Small intestine (tissue), 7 donors: ENCODE data around the gene DLL1. TPM values are rescaled to one million over a fixed set of nuclear protein-coding genes. Genes with fewer than 3 reads are reported as not detected.
"Not testable (repeated sequence)": the region's sequence is repeated elsewhere in the genome, so short reads cannot be mapped to it uniquely, and the experiment has no call there.

Source experiments
- DNase-seq, 2 donors: peaks; one replicate each; pipeline versions ENCODE4 v3.0.0 to v3.0.0-alpha.2; 2013
- FAIRE-seq: peaks from 2 replicates; lab custom pipeline; 2012; peaks lifted over from hg19 to GRCh38; lab: Jason Lieb, UNC
- H3K27ac ChIP-seq, 3 donors: one replicate each; pipeline ENCODE4 v1.5.1; 2013; ENCODE audit warnings: low read length in 2 of 3, mild to moderate bottlenecking in 2 of 3, control low read depth in 1 of 3, inconsistent platforms in 1 of 3, low read depth in 1 of 3, moderate library complexity in 1 of 3
- H3K27me3 ChIP-seq, 3 donors: one replicate each; pipeline ENCODE4 v1.6.1; 2013; ENCODE audit warnings: low read length in 3 of 3, inconsistent platforms in 1 of 3; ENCODE audit not compliant: control insufficient read depth in 3 of 3, insufficient read depth in 3 of 3
- H3K36me3 ChIP-seq, 3 donors: one replicate each; pipeline ENCODE4 v1.6.1; 2013; ENCODE audit warnings: low read length in 3 of 3, inconsistent platforms in 1 of 3, low read depth in 1 of 3, mild to moderate bottlenecking in 1 of 3, moderate library complexity in 1 of 3; ENCODE audit not compliant: control insufficient read depth in 3 of 3, insufficient read depth in 2 of 3
- H3K4me1 ChIP-seq, 3 donors: one replicate each; pipeline ENCODE4 v1.6.1; 2013; ENCODE audit warnings: low read length in 2 of 3, inconsistent platforms in 1 of 3, low read depth in 1 of 3, mild to moderate bottlenecking in 1 of 3, moderate library complexity in 1 of 3; ENCODE audit not compliant: control insufficient read depth in 3 of 3, insufficient read depth in 2 of 3
- H3K4me3 ChIP-seq, 3 donors: one replicate each; pipeline ENCODE4 v1.5.1; 2013; ENCODE audit warnings: low read length in 3 of 3, control low read depth in 1 of 3, inconsistent platforms in 1 of 3, low read depth in 1 of 3, mild to moderate bottlenecking in 1 of 3, moderate library complexity in 1 of 3
- H3K9me3 ChIP-seq, 2 donors: one replicate each; pipeline ENCODE4 v1.6.1; 2013; ENCODE audit warnings: low read depth in 1 of 2, low read length in 1 of 2; ENCODE audit not compliant: control insufficient read depth in 2 of 2, insufficient read depth in 1 of 2
- WGBS, 3 donors: extraction: QIAGEN DNeasy Blood & Tissue Kit; methylation state at CpG; one replicate each; pipeline ENCODE4 v1.1.7; 2013; 5-methylcytosine and 5-hydroxymethylcytosine counted together
- polyA plus RNA-seq, 4 donors: library from polyadenylated mRNA; stranded (reverse) in 3 of 4; unstranded in 1 of 4; fragments of 200-250 nt in 3 of 4; fragments of 120-200 nt in 1 of 4; gene quantifications; one replicate each; pipeline versions ENCODE4 v1.2.1 to v1.2.3, GENCODE V29; 2013
- donor health status: healthy with polysubstance abuse.
- donor health status: control.
- donor health status: control.
- donor health status: Bipolar disorder and iron deficiency.
- donor health status: healthy.

The DLL1 gene
- polyA plus RNA-seq, 4 donors: 0.81 to 33.4 (median 9.1) TPM

- 92 to 95% (median 93%) methylated on average over 12 of the region's 12 CpGs for WGBS, 3 donors
- DNase-seq, H3K9me3 ChIP-seq, H3K4me3 ChIP-seq, H3K36me3 ChIP-seq, FAIRE-seq, H3K27ac ChIP-seq, H3K27me3 ChIP-seq: not testable (repeated sequence)
- peaks cover 0 to 26% (median 0%) of the 10 kb centered on the region in 3 donors for H3K4me1 ChIP-seq
Observed at GRCh38 chr6:170264644-170265043, 26.2 kb downstream of the DLL1 start.

DNA sequence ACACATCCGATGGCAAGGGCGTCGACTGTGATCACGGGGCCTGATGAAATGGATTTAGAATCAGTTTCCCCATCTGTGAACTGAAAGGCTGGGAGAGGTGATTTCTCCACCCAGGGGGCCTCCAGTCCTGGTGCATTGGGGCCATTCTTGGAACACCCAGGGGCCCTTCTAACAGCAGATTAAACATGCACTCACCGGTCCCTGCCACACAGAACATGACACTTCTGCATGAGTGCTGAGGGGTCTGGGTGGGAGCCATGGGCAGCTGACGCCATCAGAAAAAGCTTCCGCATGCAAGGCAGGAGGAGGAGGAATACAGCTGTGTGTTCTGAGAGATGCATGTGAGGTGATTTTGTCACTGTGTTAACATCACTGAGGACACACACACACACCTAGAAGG lies 26.8 kb downstream of the DLL1 start:
- H3K9me3 ChIP-seq: no peaks in the 10 kb centered on the region
- no peak for FAIRE-seq
- WGBS, 3 donors: 91 to 94% (median 92%) methylated on average over 7 of the region's 7 CpGs

GRCh38 chr6:170263410-170263809 lies 27.5 kb downstream of the DLL1 start:
- Histone ChIP-seq H3K27me3 (no peaks in the 10 kb centered on the region), H3K9me3 (no peaks in the 10 kb centered on the region), H3K27ac (no peak overlapping the region), H3K36me3 (no peaks in the 10 kb centered on the region), H3K4me3 (no peak overlapping the region), H3K4me1 (peaks cover 0 to 20% (median 0%) of the 10 kb centered on the region in 3 donors)
- WGBS, 3 donors: 82 to 90% (median 89%) methylated on average over 8 of the region's 8 CpGs
- FAIRE-seq (no peak), DNase-seq (no peak)

More for the DNA sequence above, 26.8 kb downstream of the DLL1 start:
- H3K27ac ChIP-seq: no peak overlapping the region
- no peak overlapping the region for H3K4me3 ChIP-seq
- DNase-seq: no peak
- no peaks in the 10 kb centered on the region for H3K27me3 ChIP-seq
- no peaks in the 10 kb centered on the region for H3K36me3 ChIP-seq
- peaks cover 0 to 20% (median 0%) of the 10 kb centered on the region in 3 donors for H3K4me1 ChIP-seq

DNA sequence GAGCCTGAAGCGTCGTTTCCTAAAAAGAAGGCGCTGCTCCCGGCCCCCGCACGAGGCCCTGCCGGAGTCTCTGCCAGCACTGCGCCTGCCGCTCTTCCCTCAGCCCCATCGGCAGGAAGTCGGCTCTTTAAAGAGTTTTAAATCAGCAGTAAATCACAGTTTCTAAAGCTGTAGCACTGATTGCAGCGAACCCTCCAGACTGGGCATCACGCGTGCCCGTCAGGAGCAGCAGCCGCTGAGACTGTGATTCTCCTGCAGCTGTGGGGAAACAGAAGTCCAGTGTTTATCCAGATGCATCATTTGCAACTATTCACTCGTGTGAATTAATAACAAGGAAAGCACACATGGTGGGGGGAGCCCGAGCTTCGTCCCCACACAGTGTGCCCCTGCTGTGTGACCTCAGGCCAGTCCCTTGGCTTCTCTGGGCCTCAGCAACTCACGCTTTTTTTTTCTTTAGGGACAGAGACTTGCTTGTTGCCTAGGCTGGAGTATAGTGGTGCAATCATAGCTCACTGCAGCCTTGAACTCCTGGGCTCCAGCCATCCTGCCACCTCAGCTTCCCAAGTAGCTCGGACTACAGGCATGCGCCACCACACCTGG lies 28.3 kb downstream of the DLL1 start:
- Histone ChIP-seq H3K9me3 (no peaks in the 10 kb centered on the region), H3K4me3 (no peak overlapping the region), H3K4me1 (peaks cover 0 to 20% (median 0%) of the 10 kb centered on the region in 3 donors), H3K27me3 (no peaks in the 10 kb centered on the region), H3K36me3 (no peaks in the 10 kb centered on the region), H3K27ac (no peak overlapping the region)
- FAIRE-seq (no peak), DNase-seq (no peak)
- 60 to 86% (median 78%) methylated on average over 22 of the region's 22 CpGs for WGBS, 3 donors

GRCh38 chr6:170261643-170262488 lies 29.0 kb downstream of the DLL1 start:
- Histone ChIP-seq H3K9me3 (no peaks in the 10 kb centered on the region), H3K36me3 (no peaks in the 10 kb centered on the region), H3K4me1 (peaks cover 0 to 20% (median 0%) of the 10 kb centered on the region in 3 donors), H3K4me3 (no peak overlapping the region), H3K27ac (no peak overlapping the region), H3K27me3 (no peaks in the 10 kb centered on the region)
- WGBS, 3 donors: 83 to 86% (median 84%) methylated on average over 32 of the region's 32 CpGs
- no peak for DNase-seq
- FAIRE-seq: no peak

GRCh38 chr6:170260686-170261085 lies 30.2 kb downstream of the DLL1 start:
- 42 to 73% (median 56%) methylated on average over 7 of the region's 7 CpGs for WGBS, 3 donors
- Histone ChIP-seq H3K9me3 (no peaks in the 10 kb centered on the region), H3K36me3 (no peaks in the 10 kb centered on the region), H3K4me1 (peaks cover 0 to 11% (median 0%) of the 10 kb centered on the region in 3 donors), H3K27me3 (no peaks in the 10 kb centered on the region), H3K27ac (no peak overlapping the region), H3K4me3 (no peak overlapping the region)
- no peak for DNase-seq
- FAIRE-seq: no peak

GRCh38 chr6:170259278-170259677 lies 31.6 kb downstream of the DLL1 start:
- no peak for FAIRE-seq
- Histone ChIP-seq H3K4me3 (no peak overlapping the region), H3K4me1 (peaks cover 0 to 6% (median 0%) of the 10 kb centered on the region in 3 donors), H3K27ac (no peak overlapping the region), H3K27me3 (peaks cover 0 to 2% (median 0%) of the 10 kb centered on the region in 3 donors), H3K36me3 (no peaks in the 10 kb centered on the region), H3K9me3 (no peaks in the 10 kb centered on the region)
- WGBS, 3 donors: 78 to 83% (median 78%) methylated on average over 5 of the region's 5 CpGs
- no peak for DNase-seq

GRCh38 chr6:170258407-170258806 lies 32.5 kb downstream of the DLL1 start:
- FAIRE-seq: no peak
- WGBS, 3 donors: 84 to 88% (median 86%) methylated on average over 6 of the region's 6 CpGs
- Histone ChIP-seq H3K36me3 (no peaks in the 10 kb centered on the region), H3K4me1 (no peaks in the 10 kb centered on the region), H3K9me3 (no peaks in the 10 kb centered on the region), H3K4me3 (no peak overlapping the region), H3K27me3 (peaks cover 0 to 2% (median 0%) of the 10 kb centered on the region in 3 donors), H3K27ac (no peak overlapping the region)
- no peak for DNase-seq
